Activated CD8-positive, alpha-beta T cell treated with anti-CD3 and anti-CD28 coated beads for 36 hours (primary cell): Measurements from ENCODE around the gene HHIP. TPM values are rescaled to one million over a fixed set of nuclear protein-coding genes. Genes with fewer than 3 reads are reported as not detected.
"Not testable (repeated sequence)": the region's sequence is repeated elsewhere in the genome, so short reads cannot be mapped to it uniquely, and the experiment has no call there.

Experiments
- ATAC-seq: fragments of 200-7000 bp; cut with Tn5 transposase; one replicate; pipeline ENCODE4 v1.10.0; 2021; ENCODE audit warnings: mild to moderate bottlenecking, moderate library complexity
- CTCF ChIA-PET: fragments of 350-600 bp; sonication (Branson Sonifier 250); formaldehyde crosslinking; loops from one replicate; lab custom pipeline; 2021; ENCODE audit warnings: antibody characterized with exemption; lab: Charles Lee
- POLR2A ChIA-PET: fragments of 350-600 bp; sonication (Branson Sonifier 250); formaldehyde crosslinking; loops from one replicate; lab custom pipeline; 2021; ENCODE audit warnings: antibody characterized with exemption; lab: Charles Lee
- DNase-seq: peaks from one replicate; pipeline ENCODE4 v3.0.0-alpha.2; 2020
- H3K27ac Mint-ChIP-seq: one replicate; pipeline ENCODE4 v1.8.0; 2021; ENCODE audit warnings: mild to moderate bottlenecking, mixed read lengths
- H3K27me3 Mint-ChIP-seq: one replicate; pipeline ENCODE4 v1.8.0; 2021; ENCODE audit warnings: mixed read lengths
- H3K36me3 Mint-ChIP-seq: one replicate; pipeline ENCODE4 v1.8.0; 2021; ENCODE audit warnings: low read depth, mixed read lengths
- H3K4me1 Mint-ChIP-seq: one replicate; pipeline ENCODE4 v1.8.0; 2021; ENCODE audit warnings: low read depth, mixed read lengths
- H3K4me3 Mint-ChIP-seq: one replicate; pipeline ENCODE4 v1.8.0; 2021; ENCODE audit warnings: mild to moderate bottlenecking, moderate library complexity, mixed read lengths
- H3K9me3 Mint-ChIP-seq: one replicate; pipeline ENCODE4 v1.8.0; 2021; ENCODE audit warnings: mixed read lengths
- CTCF ChIP-seq: fragments of 200-600 bp; IDR thresholded peaks from one replicate; pipeline ENCODE4 v1.8.0; 2022; ENCODE audit warnings: antibody characterized with exemption, mild to moderate bottlenecking
- intact Hi-C: fragments of 100-400 bp; cut with micrococcal nuclease; formaldehyde crosslinking; loops from one replicate; pipeline ENCODE4 v1.10.0; 2022
- total RNA-seq, 2 experiments: library from RNA; stranded (reverse); gene quantifications; one replicate each; pipeline ENCODE4 v1.2.3, GENCODE V29; 2021

The HHIP gene
- total RNA-seq, 2 experiments from 2014 or later, result not detected

GRCh38 chr4:144778364-144778763, 132.4 kb downstream of the HHIP start:
- no peak for TF ChIP-seq CTCF
- ATAC-seq (no peak), DNase-seq (no peak)
- Mint-ChIP-seq H3K27me3 (peaks cover 1% of the 10 kb centered on the region), H3K27ac (no peak overlapping the region), H3K4me3 (no peak overlapping the region), H3K36me3 (no peaks in the 10 kb centered on the region), H3K9me3 (no peaks in the 10 kb centered on the region), H3K4me1 (no peaks in the 10 kb centered on the region)
- intact Hi-C loops, result no loop called here
- CTCF ChIA-PET, result no interaction called here
- POLR2A ChIA-PET, result no interaction called here

- intact Hi-C loops, result loop anchor here (10.0 kb wide), 1 partner anchor 608 kb away; no protein-coding TSS in a partner anchor
- no peak overlapping the region for H3K4me3 Mint-ChIP-seq
- ChIA-PET POLR2A (no interaction called here), CTCF (no interaction called here)
- H3K27ac Mint-ChIP-seq, result no peak overlapping the region
- no peak for TF ChIP-seq CTCF
- H3K4me1 Mint-ChIP-seq, result no peaks in the 10 kb centered on the region
- no peak for DNase-seq
- ATAC-seq, result no peak
- peaks cover 4% of the 10 kb centered on the region for H3K27me3 Mint-ChIP-seq
- no peaks in the 10 kb centered on the region for H3K36me3 Mint-ChIP-seq
- no peaks in the 10 kb centered on the region for H3K9me3 Mint-ChIP-seq
These were observed 136.4 kb downstream of the HHIP start for GRCh38 chr4:144782345-144782744.

- ChIA-PET POLR2A (no interaction called here), CTCF (no interaction called here)
- DNase-seq (no peak), ATAC-seq (no peak)
- H3K9me3 Mint-ChIP-seq, result no peaks in the 10 kb centered on the region
- intact Hi-C loops, result loop anchor here (10.0 kb wide), 1 partner anchor 611 kb away; no protein-coding TSS in a partner anchor
- H3K36me3 Mint-ChIP-seq, result no peaks in the 10 kb centered on the region
- no peaks in the 10 kb centered on the region for H3K4me1 Mint-ChIP-seq
- peaks cover 5% of the 10 kb centered on the region for H3K27me3 Mint-ChIP-seq
- no peak overlapping the region for H3K4me3 Mint-ChIP-seq
- H3K27ac Mint-ChIP-seq, result no peak overlapping the region
- TF ChIP-seq CTCF, result no peak
These were observed 140.0 kb downstream of the HHIP start for GRCh38 chr4:144785961-144786360.

- DNase-seq (no peak), ATAC-seq (no peak)
- CTCF ChIA-PET, result interaction anchor here (1.0 kb wide), 2 partner anchors 14 to 614 kb away, joined by 3 read pairs; no protein-coding TSS in a partner anchor
- Mint-ChIP-seq H3K36me3 (no peaks in the 10 kb centered on the region), H3K27me3 (peaks cover 4% of the 10 kb centered on the region), H3K27ac (no peak overlapping the region), H3K4me1 (no peaks in the 10 kb centered on the region), H3K4me3 (no peak overlapping the region), H3K9me3 (no peaks in the 10 kb centered on the region)
- intact Hi-C loops, result loop anchor here (10.0 kb wide), 1 partner anchor 613 kb away; no protein-coding TSS in a partner anchor
- TF ChIP-seq CTCF, result no peak
- POLR2A ChIA-PET, result interaction anchor here (0.7 kb wide), 1 partner anchor 10 kb away, joined by 3 read pairs; no protein-coding TSS in a partner anchor
These were observed 141.7 kb downstream of the HHIP start for GRCh38 chr4:144787365-144788258.

- no peaks in the 10 kb centered on the region for H3K4me1 Mint-ChIP-seq
- ChIA-PET POLR2A (no interaction called here), CTCF (interaction anchor here (1.0 kb wide), 1 partner anchor 614 kb away, joined by 3 read pairs; no protein-coding TSS in a partner anchor)
- H3K4me3 Mint-ChIP-seq, result no peak overlapping the region
- intact Hi-C loops, result loop anchor here (10.0 kb wide), 1 partner anchor 614 kb away; no protein-coding TSS in a partner anchor
- no peak for ATAC-seq
- peaks cover 4% of the 10 kb centered on the region for H3K27me3 Mint-ChIP-seq
- no peak for TF ChIP-seq CTCF
- no peak for DNase-seq
- H3K36me3 Mint-ChIP-seq, result no peaks in the 10 kb centered on the region
- H3K9me3 Mint-ChIP-seq, result no peaks in the 10 kb centered on the region
- H3K27ac Mint-ChIP-seq, result no peak overlapping the region
These were observed 142.5 kb downstream of the HHIP start for GRCh38 chr4:144788469-144788868.

GRCh38 chr4:144791933-144792332, 146.0 kb downstream of the HHIP start:
- ATAC-seq, POLR2A ChIA-PET, H3K27ac Mint-ChIP-seq, H3K4me1 Mint-ChIP-seq, intact Hi-C loops, H3K9me3 Mint-ChIP-seq, H3K27me3 Mint-ChIP-seq, H3K4me3 Mint-ChIP-seq, H3K36me3 Mint-ChIP-seq, DNase-seq: not testable (repeated sequence)
- CTCF ChIA-PET, result interaction anchor here (1.0 kb wide), 1 partner anchor 36 kb away, joined by 3 read pairs; no protein-coding TSS in a partner anchor
